Suprapubic skin (tissue), 3 donors: ENCODE measurements around the gene TES.

Source experiments
- POLR2A ChIP-seq, 2 donors: fragments of 450-650 bp; IDR thresholded peaks; one replicate each; pipeline ENCODE4 v1.6.1; 2017; ENCODE audit warnings: antibody characterized with exemption in 2 of 2, mild to moderate bottlenecking in 2 of 2, moderate library complexity in 2 of 2
- TF ChIP-seq, protein P1 (sequence below), 2 donors: fragments of 200-600 bp in 1 of 2; fragments of 450-650 bp in 1 of 2; sonication (generic) in 1 of 2; IDR thresholded peaks; one replicate each; pipeline ENCODE4 v1.5.1; 2016 to 2019; ENCODE audit warnings: antibody characterized with exemption in 2 of 2, mild to moderate bottlenecking in 1 of 2, moderate library complexity in 1 of 2

DNA sequence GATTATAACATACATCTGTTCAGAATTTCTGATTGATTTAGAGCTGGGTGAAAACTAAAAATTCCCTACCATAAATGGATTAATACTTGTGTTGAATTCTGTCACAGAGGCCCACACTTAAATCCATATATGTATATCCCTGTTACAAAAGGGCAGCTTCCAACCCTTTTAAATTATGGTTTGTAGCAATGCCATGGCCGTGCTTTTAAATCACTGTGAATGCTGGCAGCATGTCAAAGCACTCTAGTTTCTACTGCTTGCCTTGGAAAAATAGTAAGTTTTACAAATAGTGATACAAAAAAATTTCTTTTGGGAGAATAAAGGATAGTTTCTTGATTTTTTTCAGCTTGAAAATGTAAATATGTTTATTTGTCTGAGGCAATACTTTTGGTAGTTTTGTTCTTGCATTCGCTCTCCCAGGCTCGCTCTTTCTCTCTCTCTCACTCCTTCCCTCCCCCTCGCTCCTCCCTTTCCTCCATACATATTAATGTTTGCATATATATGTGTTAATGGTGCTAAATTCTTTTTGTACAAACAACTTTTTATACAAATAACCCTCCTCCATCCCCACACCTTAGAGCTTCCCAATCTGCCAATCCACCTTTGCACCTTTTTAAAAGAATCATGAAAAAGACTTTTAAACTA lies 29.8 kb downstream of the TES start:
- TF ChIP-seq POLR2A (IDR thresholded peaks at IDR 0.05), result no peak
- TF ChIP-seq, protein P1, sequence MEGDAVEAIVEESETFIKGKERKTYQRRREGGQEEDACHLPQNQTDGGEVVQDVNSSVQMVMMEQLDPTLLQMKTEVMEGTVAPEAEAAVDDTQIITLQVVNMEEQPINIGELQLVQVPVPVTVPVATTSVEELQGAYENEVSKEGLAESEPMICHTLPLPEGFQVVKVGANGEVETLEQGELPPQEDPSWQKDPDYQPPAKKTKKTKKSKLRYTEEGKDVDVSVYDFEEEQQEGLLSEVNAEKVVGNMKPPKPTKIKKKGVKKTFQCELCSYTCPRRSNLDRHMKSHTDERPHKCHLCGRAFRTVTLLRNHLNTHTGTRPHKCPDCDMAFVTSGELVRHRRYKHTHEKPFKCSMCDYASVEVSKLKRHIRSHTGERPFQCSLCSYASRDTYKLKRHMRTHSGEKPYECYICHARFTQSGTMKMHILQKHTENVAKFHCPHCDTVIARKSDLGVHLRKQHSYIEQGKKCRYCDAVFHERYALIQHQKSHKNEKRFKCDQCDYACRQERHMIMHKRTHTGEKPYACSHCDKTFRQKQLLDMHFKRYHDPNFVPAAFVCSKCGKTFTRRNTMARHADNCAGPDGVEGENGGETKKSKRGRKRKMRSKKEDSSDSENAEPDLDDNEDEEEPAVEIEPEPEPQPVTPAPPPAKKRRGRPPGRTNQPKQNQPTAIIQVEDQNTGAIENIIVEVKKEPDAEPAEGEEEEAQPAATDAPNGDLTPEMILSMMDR (IDR thresholded peaks at IDR 0.05), result no peak
